K562 (cell line): ENCODE measurements around the gene TIGD1. TPM values are rescaled to one million over a fixed set of nuclear protein-coding genes. Genes with fewer than 3 reads are reported as not detected.

Source experiments
- ATAC-seq: fragments of 200-7000 bp; cut with Tn5 transposase; 3 replicates; pipeline ENCODE4 v1.9.1; 2020; ENCODE audit warnings: moderate library complexity
- BruUV-seq: library from RNA; stranded (reverse); fragments of 400-500 nt; replicated peaks from 2 replicates; lab custom pipeline; 2021; lab: Mats Ljungman, UMichigan
- CTCF ChIA-PET: fragments of 300-600 bp; formaldehyde crosslinking; extraction: SDS; loops from one replicate; lab custom pipeline; 2021; ENCODE audit warnings: low intra/inter-chr PET ratio; lab: Yijun Ruan, JAX
- POLR2A ChIA-PET: fragments of 300-600, 350-650 bp; sonication (Branson Sonifier 250); formaldehyde crosslinking; extraction: SDS; loops from one replicate; lab custom pipeline; 2021; ENCODE audit warnings: antibody characterized with exemption, inconsistent platforms; lab: Yijun Ruan, JAX
- DNase-seq, 4 experiments: peaks; one replicate each; pipeline versions ENCODE4 v3.0.0 to v3.0.0-alpha.2; 2011 to 2018; ENCODE audit warnings: low spot score in 3 of 4, mixed read lengths in 3 of 4; ENCODE audit errors: extremely low read depth in 1 of 4
- FAIRE-seq: peaks from 2 replicates; lab custom pipeline; 2011; peaks lifted over from hg19 to GRCh38; lab: Jason Lieb, UNC
- H2AFZ ChIP-seq: 2 replicates; pipeline ENCODE4 v1.6.0; 2011; ENCODE audit warnings: low read depth, low read length, control low read depth, inconsistent platforms
- H3K27ac ChIP-seq: fragments of 200-600 bp; 3 replicates; pipeline ENCODE4 v1.8.0; 2011; ENCODE audit warnings: low read depth, mild to moderate bottlenecking, control low read depth, inconsistent platforms, low read length, moderate library complexity, mixed read lengths; ENCODE audit errors: extremely low read depth
- H3K27me3 ChIP-seq, 2 experiments: fragments of 300-600 bp in 1 of 2; 2 replicates in 1 of 2; 3 replicates in 1 of 2; pipeline versions ENCODE4 v1.6.0 to v1.8.0; 2011; ENCODE audit warnings: inconsistent platforms in 2 of 2, low read length in 2 of 2, mild to moderate bottlenecking in 1 of 2, mixed read lengths in 1 of 2, moderate library complexity in 1 of 2; ENCODE audit not compliant: control insufficient read depth in 2 of 2, insufficient read depth in 2 of 2
- H3K36me3 ChIP-seq: fragments of 300-600 bp; 3 replicates; pipeline ENCODE4 v1.8.0; 2011; ENCODE audit warnings: mild to moderate bottlenecking, low read length, inconsistent platforms; ENCODE audit not compliant: control insufficient read depth, insufficient read depth
- H3K4me1 ChIP-seq, 2 experiments: fragments of 200-600 bp in 1 of 2; replicated peaks in 1 of 2; 2 replicates in 1 of 2; 3 replicates in 1 of 2; pipeline versions ENCODE4 v1.5.1 to v1.8.0; 2011; ENCODE audit warnings: inconsistent platforms in 2 of 2, low read length in 2 of 2, mild to moderate bottlenecking in 1 of 2, mixed read lengths in 1 of 2, moderate library complexity in 1 of 2; ENCODE audit not compliant: control insufficient read depth in 2 of 2, insufficient read depth in 2 of 2
- H3K4me2 ChIP-seq: 2 replicates; pipeline ENCODE4 v1.6.1; 2011; ENCODE audit warnings: low read length, control low read depth, inconsistent platforms, mixed read lengths; ENCODE audit not compliant: insufficient read depth
- H3K4me3 ChIP-seq: fragments of 200-600 bp; sonication (generic), shearing (Covaris generic); 2 replicates; pipeline ENCODE4 v1.5.1; 2016; ENCODE audit warnings: control low read depth, inconsistent platforms
- H3K79me2 ChIP-seq: fragments of 200-600 bp; 3 replicates; pipeline ENCODE4 v1.8.0; 2011; ENCODE audit warnings: low read length, inconsistent platforms; ENCODE audit not compliant: control insufficient read depth, insufficient read depth
- H3K9ac ChIP-seq, 2 experiments: 2 replicates each; pipeline versions ENCODE4 v1.6.0 to v1.6.1; 2011; ENCODE audit warnings: low read depth in 2 of 2, low read length in 2 of 2, control low read depth in 1 of 2, inconsistent platforms in 1 of 2, mild to moderate bottlenecking in 1 of 2, mixed read lengths in 1 of 2; ENCODE audit not compliant: insufficient read depth in 1 of 2
- H3K9me1 ChIP-seq: one replicate; pipeline ENCODE4 v1.6.0; 2011; ENCODE audit warnings: inconsistent platforms, mild to moderate bottlenecking, low read length, moderate library complexity; ENCODE audit not compliant: control insufficient read depth, insufficient read depth
- H3K9me3 ChIP-seq: replicated peaks from 2 replicates; pipeline ENCODE4 v1.5.1; 2011; ENCODE audit warnings: low read depth, low read length, inconsistent platforms; ENCODE audit not compliant: control insufficient read depth, insufficient read depth
- H4K20me1 ChIP-seq: replicated peaks from 2 replicates; pipeline ENCODE4 v1.6.1; 2011; ENCODE audit warnings: low read length, inconsistent platforms, mixed read lengths; ENCODE audit not compliant: control insufficient read depth, insufficient read depth
- CEBPB ChIP-seq: fragments of 450-650 bp; IDR thresholded peaks from 2 replicates; pipeline ENCODE4 v1.6.1; 2016; ENCODE audit warnings: missing genetic modification characterization, missing compliant biosample characterization
- CEBPG ChIP-seq, 3 experiments: fragments of 200-800 bp in 1 of 3; sonication (Bioruptor generic) in 1 of 3; sonication (generic) in 1 of 3; formaldehyde crosslinking in 1 of 3; IDR thresholded peaks in 2 of 3; conservative IDR thresholded peaks in 1 of 3; 2 replicates each; pipeline versions ENCODE4 v1.6.1 to v1.8.0; 2016 to 2022; ENCODE audit warnings: missing compliant biosample characterization in 2 of 3, missing genetic modification characterization in 2 of 3, mild to moderate bottlenecking in 1 of 3, missing genetic modification reagents in 1 of 3
- CREM ChIP-seq: IDR thresholded peaks from 2 replicates; pipeline ENCODE4 v1.6.1; 2014; ENCODE audit warnings: antibody characterized with exemption, low read depth
- DMBX1 ChIP-seq: fragments of 250-450 bp; sonication (Bioruptor Pico); IDR thresholded peaks from 2 replicates; pipeline ENCODE4 v1.8.0; 2022; ENCODE audit warnings: inconsistent platforms, mild to moderate bottlenecking, moderate library complexity, borderline replicate concordance
- ETV6 ChIP-seq, 3 experiments: fragments of 150-350 bp in 1 of 3; sonication (generic) in 1 of 3; formaldehyde crosslinking in 1 of 3; IDR thresholded peaks; 2 replicates each; pipeline versions ENCODE4 v1.6.1 to v1.8.0; 2014 to 2022; ENCODE audit warnings: borderline replicate concordance in 2 of 3, low read depth in 2 of 3, antibody characterized with exemption in 1 of 3, low read length in 1 of 3, mild to moderate bottlenecking in 1 of 3, missing genetic modification reagents in 1 of 3
- HSF4 ChIP-seq: fragments of 250-450 bp; sonication (Bioruptor Pico); IDR thresholded peaks from 2 replicates; pipeline ENCODE4 v2.1.2; 2022; ENCODE audit warnings: mild to moderate bottlenecking, moderate library complexity, borderline replicate concordance
- ILK ChIP-seq: fragments of 450-650 bp; IDR thresholded peaks from 2 replicates; pipeline ENCODE4 v1.6.1; 2016; ENCODE audit warnings: missing genetic modification characterization, low read depth, mild to moderate bottlenecking, missing compliant biosample characterization, moderate library complexity, borderline replicate concordance
- KDM1A ChIP-seq, 2 experiments: fragments of 450-650 bp; IDR thresholded peaks; 2 replicates each; pipeline ENCODE4 v1.6.1; 2016; ENCODE audit warnings: mild to moderate bottlenecking in 2 of 2
- KDM2B ChIP-seq: fragments of 250-450 bp; sonication (Bioruptor Pico); IDR thresholded peaks from 2 replicates; pipeline ENCODE4 v1.8.0; 2021; ENCODE audit warnings: mild to moderate bottlenecking, moderate library complexity
- MEF2A ChIP-seq: IDR thresholded peaks from 2 replicates; pipeline ENCODE4 v1.6.1; 2011; ENCODE audit warnings: low read depth, mild to moderate bottlenecking, low read length, moderate library complexity; ENCODE audit not compliant: control insufficient read depth
- SAFB2 ChIP-seq: fragments of 200-400 bp; formaldehyde crosslinking; IDR thresholded peaks from 2 replicates; pipeline ENCODE4 v1.6.1; 2018; ENCODE audit warnings: borderline replicate concordance, low read length, low read depth, moderate library complexity; ENCODE audit not compliant: severe bottlenecking
- SMARCE1 ChIP-seq: fragments of 450-650 bp; IDR thresholded peaks from 2 replicates; pipeline ENCODE4 v1.7.1; 2016; ENCODE audit warnings: mild to moderate bottlenecking
- ZBTB1 ChIP-seq: sonication (generic); formaldehyde crosslinking; IDR thresholded peaks from 2 replicates; pipeline ENCODE4 v1.8.1; 2023; ENCODE audit warnings: missing genetic modification reagents, low read depth, mild to moderate bottlenecking, borderline replicate concordance
- ZNF444 ChIP-seq: fragments of 250-450 bp; sonication (Bioruptor Pico); IDR thresholded peaks from 2 replicates; pipeline ENCODE4 v1.4.0; 2020; ENCODE audit warnings: mild to moderate bottlenecking, moderate library complexity
- ZNF764 ChIP-seq: fragments of 250-450 bp; sonication (Bioruptor Pico); IDR thresholded peaks from 2 replicates; pipeline ENCODE4 v1.4.0; 2020; ENCODE audit warnings: low read depth, mild to moderate bottlenecking, moderate library complexity
- WGBS: fragments of 100-300 bp; shearing (Covaris generic); methylation state at CpG from one replicate; pipeline ENCODE4 v1.1.6; 2016; ENCODE audit warnings: low coverage, mixed read lengths; ENCODE audit not compliant: insufficient coverage; ENCODE audit errors: missing lambda C conversion rate; 5-methylcytosine and 5-hydroxymethylcytosine counted together
- in situ Hi-C: fragments of 300-500 bp; cut with MboI; formaldehyde crosslinking; loops from 4 replicates; pipeline ENCODE4 v1.15.0; 2018; ENCODE audit warnings: inconsistent platforms, mixed read lengths
- intact Hi-C: fragments of 100-400 bp; cut with micrococcal nuclease; formaldehyde crosslinking; loops from 2 replicates; pipeline ENCODE4 v1.14.2; 2022
- polyA plus RNA-seq, 8 experiments: library from polyadenylated mRNA; depleted of rRNA in 4 of 8; stranded (reverse) in 5 of 8; unstranded in 3 of 8; fragments of >200 nt; fragmentation: Nextera tagmentation in 2 of 8; fragmentation: Illumina TruSeq in 1 of 8; extraction: Ambion mirVana in 2 of 8; extraction: Trizol in 1 of 8; gene quantifications; 2 replicates each; pipeline versions ENCODE4 v1.2.1 to v1.2.3, GENCODE V29; 2011 to 2014; ENCODE audit warnings: inconsistent platforms in 1 of 8, missing spikeins in 1 of 8
- total RNA-seq, 7 experiments: library from RNA; depleted of rRNA in 6 of 7; stranded (reverse); fragments of >200 nt in 6 of 7; fragmentation: Illumina TruSeq in 2 of 7; extraction: Trizol in 2 of 7; gene quantifications; 2 replicates each; pipeline versions ENCODE4 v1.2.1 to v1.2.3, GENCODE V29; 2011 to 2021; ENCODE audit warnings: low replicate concordance in 1 of 7
- TF ChIP-seq, protein P1 (sequence below): fragments of 200-800 bp; sonication (Bioruptor generic); IDR thresholded peaks from 2 replicates; pipeline ENCODE4 v1.6.1; 2017; ENCODE audit warnings: missing genetic modification characterization, missing compliant biosample characterization

TIGD1 gene
- total and polyA plus RNA-seq, 9 of the 15 experiments (the other 6 are each of a cell fraction or from before 2014, with no cell fraction given) = 2.0 to 10.1 (median 6.6) TPM

GRCh38 chr2:232556426-232556825 is 6.1 kb upstream of the TIGD1 start:
- no TSS peak for BruUV-seq
- no peaks in the 10 kb centered on the region for H4K20me1 ChIP-seq
- POLR2A ChIA-PET = no interaction called here

DNA sequence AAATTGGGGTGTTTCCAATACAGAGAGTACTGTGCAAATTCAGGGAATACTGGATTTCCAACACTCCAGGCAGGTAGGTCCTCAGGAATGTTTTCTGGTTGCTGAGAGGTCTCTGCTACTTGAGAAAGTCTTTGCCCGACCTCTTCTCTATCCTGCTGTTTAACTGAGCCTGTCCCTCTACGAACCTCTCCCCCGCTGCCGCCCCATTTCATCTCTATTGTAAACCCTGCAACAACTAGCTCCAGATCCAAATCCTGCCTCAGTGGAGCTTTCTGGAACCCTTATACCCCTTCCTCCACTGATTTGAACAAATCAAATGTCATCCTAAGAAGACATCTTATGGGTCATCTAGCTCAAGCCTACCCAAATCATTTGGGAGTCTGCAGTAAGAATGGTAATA is 1.4 kb upstream of the TIGD1 start:
- Histone ChIP-seq H3K4me2 (peak overlapping the region; percentile 96), H4K20me1 (no peaks in the 10 kb centered on the region), H3K27me3 (no peaks in the 10 kb centered on the region), H2AFZ (0 out of 2 replicates have a peak overlapping the region, but pooled peaks have one; percentile 79), H3K36me3 (peaks cover 39% of the 10 kb centered on the region; the same call in 2 of the 3 replicates), H3K9ac (peak overlapping the region in 1 of 2 experiments; percentile 86; a peak in 2 of 4 replicates), H3K4me3 (peak overlapping the region; percentile 59), H3K79me2 (peaks cover 72% of the 10 kb centered on the region), H3K4me1 (peaks cover 4 to 6% of the 10 kb centered on the region in 2 experiments; a peak in 2 of 5 replicates), H3K27ac (no peak overlapping the region; the same call in 2 of the 3 replicates), H3K9me3 (no peaks in the 10 kb centered on the region; the same call in 1 of the 2 replicates), H3K9me1 (no peaks in the 10 kb centered on the region)
- 78% methylated on average over 4 of the region's 4 CpGs for WGBS
- FAIRE-seq (no peak), DNase-seq (no peak), ATAC-seq (no peak)
- ChIA-PET POLR2A (interaction anchor here (1.0 to 1.5 kb wide), 3 partner anchors 10 to 27 kb away, joined by 3 read pairs; no protein-coding TSS in a partner anchor), CTCF (no interaction called here)
- intact Hi-C loops (no loop called here), in situ Hi-C loops (no loop called here)
- BruUV-seq = no TSS peak
- TF ChIP-seq ZBTB1 (CRISPR knock-in tag) (no peak), MEF2A (no peak), ETV6 (IDR thresholded peaks at IDR 0.05; ENCODE audit: borderline replicate concordance in 1 of 2, low read depth in 2 of 2, low read length in 1 of 2) (no peak), ETV6 (CRISPR knock-in tag; IDR thresholded peaks at IDR 0.05; ENCODE audit: borderline replicate concordance) (no peak), ILK (no peak), DMBX1 (CRISPR knock-in tag) (no peak), HSF4 (CRISPR knock-in tag) (no peak), SMARCE1 (no peak), KDM2B (CRISPR knock-in tag) (no peak), SAFB2 (no peak), CREM (no peak), ZNF444 (CRISPR knock-in tag) (no peak)
- TF ChIP-seq, protein P1, sequence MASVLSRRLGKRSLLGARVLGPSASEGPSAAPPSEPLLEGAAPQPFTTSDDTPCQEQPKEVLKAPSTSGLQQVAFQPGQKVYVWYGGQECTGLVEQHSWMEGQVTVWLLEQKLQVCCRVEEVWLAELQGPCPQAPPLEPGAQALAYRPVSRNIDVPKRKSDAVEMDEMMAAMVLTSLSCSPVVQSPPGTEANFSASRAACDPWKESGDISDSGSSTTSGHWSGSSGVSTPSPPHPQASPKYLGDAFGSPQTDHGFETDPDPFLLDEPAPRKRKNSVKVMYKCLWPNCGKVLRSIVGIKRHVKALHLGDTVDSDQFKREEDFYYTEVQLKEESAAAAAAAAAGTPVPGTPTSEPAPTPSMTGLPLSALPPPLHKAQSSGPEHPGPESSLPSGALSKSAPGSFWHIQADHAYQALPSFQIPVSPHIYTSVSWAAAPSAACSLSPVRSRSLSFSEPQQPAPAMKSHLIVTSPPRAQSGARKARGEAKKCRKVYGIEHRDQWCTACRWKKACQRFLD (CRISPR knock-in tag) = no peak

More at GRCh38 chr2:232556426-232556825, 6.1 kb upstream of the TIGD1 start:
- TF ChIP-seq KDM2B (CRISPR knock-in tag) = no peak
- no peak for TF ChIP-seq CEBPG (CRISPR knock-in tag; IDR thresholded peaks at IDR 0.05)
- peak in 1 of 2 experiments; percentile 64; a peak in 1 of 4 replicates for TF ChIP-seq CEBPG (tag; conservative IDR thresholded peaks at IDR 0.05 in 1 of 2, IDR thresholded peaks at IDR 0.05 in 1 of 2)
- TF ChIP-seq ZNF764 (CRISPR knock-in tag) = no peak
- peak; percentile 38 for TF ChIP-seq CEBPB (tag)
- TF ChIP-seq KDM1A (IDR thresholded peaks at IDR 0.05) = no peak
- intact Hi-C loops (no loop called here), in situ Hi-C loops (no loop called here)
- Histone ChIP-seq H3K27me3 (no peaks in the 10 kb centered on the region), H3K4me2 (no peak overlapping the region), H3K9me3 (no peaks in the 10 kb centered on the region; the same call in 1 of the 2 replicates), H3K79me2 (peaks cover 43% of the 10 kb centered on the region), H2AFZ (no peak overlapping the region), H3K9me1 (no peaks in the 10 kb centered on the region), H3K4me3 (no peak overlapping the region), H3K36me3 (peaks cover 55% of the 10 kb centered on the region; the same call in 2 of the 3 replicates), H3K9ac (no peak overlapping the region), H3K4me1 (peaks cover 0 to 6% of the 10 kb centered on the region in 2 experiments; a peak in 1 of 5 replicates), H3K27ac (no peak overlapping the region)
- CTCF ChIA-PET = no interaction called here
- WGBS = 50% methylated on average over 1 of the region's 3 CpGs
- ATAC-seq (no peak), DNase-seq (no peak), FAIRE-seq (no peak)
